ENCODE measurements around the gene KRT16.
"Not testable (repeated sequence)": the region's sequence is repeated elsewhere in the genome, so short reads cannot be mapped to it uniquely, and the experiment has no call there.

The KRT16 gene

GRCh38 chr17:41612376-41613160 lies at the start of gene KRT16:
Gene KRT16, minus strand, starts transcription at chr17:41612767. Its CDS starts 79 bp downstream, at chr17:41612688.
- DNase-seq, result not testable (repeated sequence)

GRCh38 chr17:41660221-41660711 lies 47.7 kb upstream of the KRT16 start:
- DNase-seq, result no peak

GRCh38 chr17:41659427-41660212 lies 47.1 kb upstream of the KRT16 start:
- DNase-seq, result no peak

GRCh38 chr17:41658846-41659245 lies 46.3 kb upstream of the KRT16 start:
- DNase-seq, result no peak

GRCh38 chr17:41657936-41658335 lies 45.4 kb upstream of the KRT16 start:
- no peak for DNase-seq

GRCh38 chr17:41657176-41657754 lies 44.7 kb upstream of the KRT16 start:
- no peak for DNase-seq

- no peak for DNase-seq
Measured at GRCh38 chr17:41656249-41657023, 43.9 kb upstream of the KRT16 start.

- DNase-seq, result no peak
Measured at GRCh38 chr17:41655611-41656111, 43.1 kb upstream of the KRT16 start.

GRCh38 chr17:41654678-41655607 lies 42.4 kb upstream of the KRT16 start:
- DNase-seq, result no peak

GRCh38 chr17:41653892-41654677 lies 41.5 kb upstream of the KRT16 start:
- DNase-seq, result no peak

GRCh38 chr17:41653421-41653820 lies 40.9 kb upstream of the KRT16 start:
- no peak for DNase-seq

GRCh38 chr17:41652461-41652970 lies 39.9 kb upstream of the KRT16 start:
- no peak for DNase-seq

- no peak for DNase-seq
Measured at GRCh38 chr17:41651625-41652460, 39.3 kb upstream of the KRT16 start.

GRCh38 chr17:41650794-41651624 lies 38.4 kb upstream of the KRT16 start:
- no peak for DNase-seq

GRCh38 chr17:41649923-41650519 lies 37.5 kb upstream of the KRT16 start:
- DNase-seq, result no peak

GRCh38 chr17:41648411-41649195 lies 36.0 kb upstream of the KRT16 start:
- DNase-seq, result peak; percentile 72

GRCh38 chr17:41647940-41648410 lies 35.4 kb upstream of the KRT16 start:
- DNase-seq, result peak; percentile 75

Measured in hematopoietic multipotent progenitor cell treated with erythropoietin and hydrocortisone succinate and interleukin-3 and kit ligand, for 8 days (in vitro differentiated cells).